HEK293T (cell line): ENCODE measurements around the gene THSD4.

ENCODE experiments used
- ARNT ChIP-seq: fragments of 450-650 bp; IDR thresholded peaks from 2 replicates; pipeline ENCODE4 v1.6.1; 2017; ENCODE audit warnings: mild to moderate bottlenecking
- BHLHE40 ChIP-seq: fragments of 450-650 bp; IDR thresholded peaks from 2 replicates; pipeline ENCODE4 v1.6.1; 2016; ENCODE audit warnings: mild to moderate bottlenecking, moderate library complexity, borderline replicate concordance
- CTBP1 ChIP-seq: fragments of 450-650 bp; IDR thresholded peaks from 2 replicates; pipeline ENCODE4 v1.6.1; 2016; ENCODE audit warnings: borderline replicate concordance
- ELF4 ChIP-seq: fragments of 450-650 bp; IDR thresholded peaks from 2 replicates; pipeline ENCODE4 v1.6.1; 2017; ENCODE audit warnings: antibody characterized with exemption
- FOXA1 ChIP-seq: fragments of 450-650 bp; IDR thresholded peaks from 2 replicates; pipeline ENCODE4 v1.6.1; 2016; ENCODE audit warnings: mild to moderate bottlenecking
- FOXK2 ChIP-seq: fragments of 450-650 bp; IDR thresholded peaks from 2 replicates; pipeline ENCODE4 v1.6.1; 2016; ENCODE audit warnings: mild to moderate bottlenecking
- FOXM1 ChIP-seq: fragments of 450-650 bp; IDR thresholded peaks from 2 replicates; pipeline ENCODE4 v1.6.1; 2017; ENCODE audit warnings: mild to moderate bottlenecking, borderline replicate concordance
- HDGF ChIP-seq: fragments of 450-650 bp; IDR thresholded peaks from 2 replicates; pipeline ENCODE4 v1.6.1; 2017; ENCODE audit warnings: antibody characterized with exemption, borderline replicate concordance
- NFRKB ChIP-seq: fragments of 450-650 bp; IDR thresholded peaks from 2 replicates; pipeline ENCODE4 v1.6.1; 2016; ENCODE audit warnings: mild to moderate bottlenecking, moderate library complexity
- SP1 ChIP-seq: fragments of 450-650 bp; IDR thresholded peaks from 2 replicates; pipeline ENCODE4 v1.6.1; 2017
- SUZ12 ChIP-seq: fragments of 450-650 bp; IDR thresholded peaks from 2 replicates; pipeline ENCODE4 v1.6.1; 2016; ENCODE audit warnings: mild to moderate bottlenecking
- TARDBP ChIP-seq: fragments of 450-650 bp; IDR thresholded peaks from 2 replicates; pipeline ENCODE4 v1.6.1; 2016
- ZNF384 ChIP-seq: fragments of 450-650 bp; IDR thresholded peaks from 2 replicates; pipeline ENCODE4 v1.6.1; 2016

- TF ChIP-seq CTBP1 = no peak
- TF ChIP-seq ELF4 = no peak
- TF ChIP-seq FOXM1 = no peak
- no peak for TF ChIP-seq FOXK2
- no peak for TF ChIP-seq NFRKB
- no peak for TF ChIP-seq HDGF
- TF ChIP-seq SUZ12 = no peak
- TF ChIP-seq ZNF384 = no peak
- TF ChIP-seq ARNT = no peak
- TF ChIP-seq SP1 = no peak
- TF ChIP-seq TARDBP = no peak
- TF ChIP-seq BHLHE40 = no peak
- no peak for TF ChIP-seq FOXA1
Measured at GRCh38 chr15:71411538-71412482, 296.5 kb downstream of the THSD4 start.
